HK-2 (cell line): ENCODE data around the gene PDCD11.

ENCODE experiments used
- DNase-seq: peaks from one replicate; pipeline ENCODE4 v3.0.0-alpha.2; 2018; ENCODE audit not compliant: unreplicated experiment

PDCD11 gene

GRCh38 chr10:103449208-103450144 is 53.0 kb downstream of the PDCD11 start:
- no peak for DNase-seq

- DNase-seq: no peak
These were observed 53.8 kb downstream of the PDCD11 start for GRCh38 chr10:103450201-103450695.

- no peak for DNase-seq
These were observed 54.8 kb downstream of the PDCD11 start for GRCh38 chr10:103451091-103451813.

GRCh38 chr10:103451831-103452505 is 55.5 kb downstream of the PDCD11 start, which contains the start of gene CALHM2:
TSS of gene CALHM2 (minus strand) at chr10:103452370. CDS start at chr10:103449941, 2,429 bp downstream.
- DNase-seq: peak; percentile 52

- no peak for DNase-seq
These were observed 56.2 kb downstream of the PDCD11 start for GRCh38 chr10:103452506-103453230.

- DNase-seq: no peak
These were observed 57.6 kb downstream of the PDCD11 start for GRCh38 chr10:103454026-103454425.

- no peak for DNase-seq
These were observed 58.8 kb downstream of the PDCD11 start for GRCh38 chr10:103455235-103455634.

GRCh38 chr10:103456074-103456660 is 59.7 kb downstream of the PDCD11 start:
- no peak for DNase-seq

- no peak for DNase-seq
These were observed 60.8 kb downstream of the PDCD11 start for GRCh38 chr10:103457176-103457712.

GRCh38 chr10:103457896-103458583 is 61.6 kb downstream of the PDCD11 start:
- no peak for DNase-seq

- DNase-seq: no peak
These were observed 62.3 kb downstream of the PDCD11 start, which contains the start of gene CALHM1 for GRCh38 chr10:103458720-103459119. TSS of gene CALHM1 (minus strand) at chr10:103458900. CDS start at chr10:103458751, 149 bp downstream.

- DNase-seq: no peak
These were observed 63.2 kb downstream of the PDCD11 start for GRCh38 chr10:103459615-103460014.

- DNase-seq: no peak
These were observed 67.1 kb downstream of the PDCD11 start for GRCh38 chr10:103463499-103463898.

GRCh38 chr10:103465411-103466179 is 69.2 kb downstream of the PDCD11 start:
- no peak for DNase-seq

GRCh38 chr10:103466734-103467133 is 70.3 kb downstream of the PDCD11 start:
- DNase-seq: no peak

GRCh38 chr10:103467406-103467805 is 71.0 kb downstream of the PDCD11 start:
- DNase-seq: no peak

- no peak for DNase-seq
These were observed 72.8 kb downstream of the PDCD11 start for GRCh38 chr10:103469201-103469600.

GRCh38 chr10:103470761-103471653 is 74.6 kb downstream of the PDCD11 start:
- no peak for DNase-seq
